ENCODE data around the gene MASP1.

The MASP1 gene

DNA sequence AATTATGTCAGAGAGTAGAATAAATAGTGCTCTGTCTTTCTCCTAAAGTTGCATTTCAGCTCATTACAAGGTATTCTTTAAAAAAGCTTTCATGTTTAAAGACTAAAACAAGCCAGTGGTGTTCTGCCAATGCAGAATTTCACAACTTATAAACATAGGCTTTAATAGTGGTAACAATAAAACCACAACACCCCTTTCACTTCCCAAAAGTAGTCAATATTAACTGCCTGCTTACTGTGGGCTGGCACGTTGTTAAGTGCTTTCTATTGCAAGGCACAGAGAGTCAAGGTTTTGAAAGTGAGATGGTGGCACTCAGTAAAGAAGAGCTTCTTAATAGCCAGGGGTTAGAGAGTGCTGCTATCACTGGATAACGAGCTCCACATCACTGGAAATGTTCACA lies 102.6 kb downstream of the MASP1 start:
- DNase-seq, result no peak

DNA sequence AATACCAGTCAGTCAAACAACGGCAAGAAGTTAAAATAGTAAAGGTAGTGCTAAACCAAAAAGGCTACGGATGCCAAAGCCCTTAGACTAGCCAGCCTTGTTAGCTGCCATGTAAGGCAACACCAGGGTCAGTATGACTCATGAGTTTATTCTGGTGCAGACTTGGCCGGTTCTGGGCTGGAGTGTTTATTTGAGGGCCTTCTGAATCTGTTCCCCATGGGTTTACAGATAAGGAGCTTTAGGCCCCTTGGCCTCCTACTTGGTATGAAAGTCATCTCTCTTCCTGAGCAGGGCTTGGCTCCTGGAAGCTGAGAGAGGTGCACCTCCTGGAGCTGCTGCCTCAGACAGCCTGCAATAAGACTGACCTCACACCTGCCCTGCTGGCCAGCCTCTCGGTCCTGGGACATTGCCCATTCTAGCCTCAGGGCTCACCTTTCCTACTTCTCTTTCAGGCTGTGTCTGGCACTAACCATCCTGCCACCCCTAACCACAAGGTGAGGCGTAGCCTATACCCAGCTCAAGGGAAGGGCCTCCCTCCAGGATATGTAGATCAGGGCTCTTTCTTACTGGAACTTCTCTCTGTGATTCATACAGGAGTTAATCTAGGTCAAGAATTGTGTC lies 104.6 kb downstream of the MASP1 start:
- no peak for DNase-seq

DNA sequence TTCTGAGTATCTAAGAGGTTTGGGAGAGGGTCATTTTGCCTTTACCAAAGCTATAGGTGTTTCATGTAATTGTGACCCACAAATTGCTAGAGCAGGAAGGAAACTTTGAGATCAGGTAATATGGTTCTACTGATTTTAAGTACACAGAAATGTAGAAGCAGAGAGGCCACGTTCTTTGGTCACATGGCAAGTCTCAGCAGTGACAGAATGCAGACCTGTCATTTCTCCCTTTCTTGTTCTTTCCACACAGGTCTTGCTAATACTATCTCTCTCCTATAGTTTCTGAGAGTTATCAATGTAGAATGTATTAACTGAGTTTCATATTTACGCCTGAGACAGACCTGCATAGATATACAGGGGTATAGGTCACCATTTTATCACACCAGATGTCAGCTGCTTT lies 105.2 kb downstream of the MASP1 start:
- no peak for DNase-seq

DNA sequence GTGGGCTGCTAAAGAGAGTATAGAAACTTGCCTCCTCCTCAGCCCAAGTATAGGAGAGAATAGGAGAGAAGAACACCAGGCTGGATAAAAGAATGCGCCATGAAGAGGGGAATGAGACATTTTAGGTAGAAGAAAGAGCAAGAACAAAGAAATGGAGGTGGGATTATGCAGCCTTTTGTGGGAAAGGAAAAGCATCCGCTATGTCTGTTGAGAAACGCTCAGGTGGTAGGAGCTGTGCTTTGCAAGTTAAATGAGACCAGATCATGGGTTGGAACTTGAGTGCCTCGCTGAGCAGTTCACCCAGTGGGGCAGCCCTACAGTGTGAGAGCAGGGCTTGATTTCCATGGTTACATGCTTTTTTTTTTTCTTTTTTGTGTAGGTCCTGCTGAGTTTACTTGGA lies 105.8 kb downstream of the MASP1 start:
- DNase-seq, result no peak

Data from anterior cingulate cortex (tissue), 58 donors.